Astrocyte of the spinal cord (primary cell): Measurements from ENCODE around the gene CGNL1.

ENCODE experiments used
- DNase-seq: peaks from one replicate; pipeline ENCODE4 v3.0.0; 2011; ENCODE audit warnings: low read depth, low spot score
- H3K4me3 ChIP-seq: 2 replicates; pipeline ENCODE4 v1.5.1; 2011; ENCODE audit warnings: low read depth, mild to moderate bottlenecking, low read length, moderate library complexity
- in situ Hi-C: cut with HindIII; loops from 2 replicates; pipeline ENCODE4 v1.10.0; 2017; ENCODE audit warnings: low sequenced_read_pairs
- TF ChIP-seq, protein P1 (sequence below): IDR thresholded peaks from 2 replicates; pipeline ENCODE4 v1.5.1; 2012; ENCODE audit warnings: low read depth, mild to moderate bottlenecking, low read length, inconsistent platforms

The CGNL1 gene

DNA sequence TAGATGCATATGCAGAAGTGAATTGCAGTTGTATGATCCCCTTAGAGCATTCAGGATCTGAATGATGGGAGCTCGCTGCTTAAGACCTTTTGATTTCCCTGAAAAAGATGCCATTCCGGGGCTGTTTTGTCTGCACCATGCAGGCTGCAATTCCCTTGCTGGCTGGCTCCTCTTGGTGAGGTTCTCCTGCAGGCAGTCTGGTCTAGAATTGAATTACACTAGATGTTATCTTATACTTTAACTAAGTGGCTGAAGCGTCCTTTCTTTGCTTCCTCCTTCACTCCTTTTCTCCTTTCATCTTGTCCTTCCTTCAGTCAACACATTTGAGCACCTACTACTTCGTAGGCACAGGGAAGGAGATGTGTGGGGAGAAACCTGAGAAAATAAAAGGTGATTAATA lies 196.8 kb downstream of the CGNL1 start:
- in situ Hi-C loops, result no loop called here
- TF ChIP-seq, protein P1, sequence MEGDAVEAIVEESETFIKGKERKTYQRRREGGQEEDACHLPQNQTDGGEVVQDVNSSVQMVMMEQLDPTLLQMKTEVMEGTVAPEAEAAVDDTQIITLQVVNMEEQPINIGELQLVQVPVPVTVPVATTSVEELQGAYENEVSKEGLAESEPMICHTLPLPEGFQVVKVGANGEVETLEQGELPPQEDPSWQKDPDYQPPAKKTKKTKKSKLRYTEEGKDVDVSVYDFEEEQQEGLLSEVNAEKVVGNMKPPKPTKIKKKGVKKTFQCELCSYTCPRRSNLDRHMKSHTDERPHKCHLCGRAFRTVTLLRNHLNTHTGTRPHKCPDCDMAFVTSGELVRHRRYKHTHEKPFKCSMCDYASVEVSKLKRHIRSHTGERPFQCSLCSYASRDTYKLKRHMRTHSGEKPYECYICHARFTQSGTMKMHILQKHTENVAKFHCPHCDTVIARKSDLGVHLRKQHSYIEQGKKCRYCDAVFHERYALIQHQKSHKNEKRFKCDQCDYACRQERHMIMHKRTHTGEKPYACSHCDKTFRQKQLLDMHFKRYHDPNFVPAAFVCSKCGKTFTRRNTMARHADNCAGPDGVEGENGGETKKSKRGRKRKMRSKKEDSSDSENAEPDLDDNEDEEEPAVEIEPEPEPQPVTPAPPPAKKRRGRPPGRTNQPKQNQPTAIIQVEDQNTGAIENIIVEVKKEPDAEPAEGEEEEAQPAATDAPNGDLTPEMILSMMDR, result no peak
- no peak for DNase-seq
- no peak overlapping the region for H3K4me3 ChIP-seq

DNA sequence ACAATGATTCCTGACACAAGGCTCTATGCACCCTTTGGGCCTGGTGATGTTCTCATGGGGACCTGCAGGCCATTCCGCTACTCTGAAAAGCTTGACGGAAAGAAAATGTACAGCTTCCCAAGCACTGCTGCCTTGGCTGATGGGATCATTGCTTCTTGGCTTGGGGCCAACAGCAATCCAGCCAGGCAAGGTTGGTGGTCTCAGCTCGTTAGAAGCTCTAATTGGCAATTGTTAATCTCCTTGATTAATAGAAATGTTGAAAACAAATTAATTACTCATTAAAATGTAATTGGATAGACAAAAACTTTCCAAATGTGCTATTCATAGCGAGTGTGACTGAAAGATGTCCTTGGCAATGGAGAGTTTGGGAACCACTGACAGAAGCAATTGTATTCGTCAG lies 199.1 kb downstream of the CGNL1 start:
- DNase-seq, result no peak
- TF ChIP-seq, protein P1, result no peak
- no peak overlapping the region for H3K4me3 ChIP-seq
- in situ Hi-C loops, result no loop called here

DNA sequence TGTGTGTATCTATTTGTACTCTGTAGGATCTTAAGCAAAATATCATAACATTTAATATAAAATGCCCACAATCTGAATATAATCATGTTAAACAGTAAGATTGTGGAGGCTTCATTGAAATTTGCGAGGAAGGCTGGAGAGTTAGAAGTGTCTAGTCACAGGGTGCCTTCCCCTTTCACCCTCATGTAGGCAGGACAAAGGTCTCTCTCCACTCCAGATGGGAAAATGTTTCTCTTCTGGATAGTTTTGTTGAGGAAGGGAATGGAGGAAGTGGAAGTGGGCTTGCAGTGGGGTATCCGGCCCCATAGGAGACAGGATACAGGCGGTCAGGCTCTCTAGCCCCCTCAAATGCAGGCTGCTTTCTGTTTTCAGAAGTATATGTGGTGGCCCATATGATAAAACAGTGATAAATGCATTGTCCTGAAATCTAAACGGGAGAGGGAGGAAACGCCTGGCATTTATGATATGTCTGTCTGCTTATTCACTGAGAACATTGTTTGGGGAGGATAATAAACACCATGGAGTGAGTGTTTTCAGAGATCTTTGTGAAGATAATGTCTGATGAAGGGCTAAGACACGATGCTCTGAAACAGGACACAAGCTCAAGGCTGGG lies 202.1 kb downstream of the CGNL1 start:
- no peak overlapping the region for H3K4me3 ChIP-seq
- TF ChIP-seq, protein P1, result no peak
- no peak for DNase-seq
- in situ Hi-C loops, result no loop called here

DNA sequence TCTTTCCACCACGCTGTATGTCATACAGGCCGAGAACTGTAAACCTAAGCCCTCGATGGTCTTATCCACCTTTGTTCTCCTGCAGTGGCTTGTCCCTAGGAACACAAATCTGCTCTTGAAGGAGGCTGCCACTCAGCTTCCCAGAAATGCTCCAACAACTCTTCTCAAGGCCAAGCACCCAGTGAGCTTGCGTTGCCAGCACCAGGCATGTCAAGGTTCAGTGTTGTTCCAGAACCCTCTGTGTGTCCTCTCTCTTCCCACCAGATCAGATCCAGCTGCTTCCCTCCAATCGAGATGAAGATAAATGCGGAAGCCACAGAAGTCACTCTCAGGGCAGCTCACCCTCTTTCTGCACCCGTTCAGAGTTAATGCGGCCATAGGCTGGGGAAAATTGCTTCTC lies 204.1 kb downstream of the CGNL1 start:
- TF ChIP-seq, protein P1, result no peak
- no peak overlapping the region for H3K4me3 ChIP-seq
- no peak for DNase-seq
- in situ Hi-C loops, result no loop called here

DNA sequence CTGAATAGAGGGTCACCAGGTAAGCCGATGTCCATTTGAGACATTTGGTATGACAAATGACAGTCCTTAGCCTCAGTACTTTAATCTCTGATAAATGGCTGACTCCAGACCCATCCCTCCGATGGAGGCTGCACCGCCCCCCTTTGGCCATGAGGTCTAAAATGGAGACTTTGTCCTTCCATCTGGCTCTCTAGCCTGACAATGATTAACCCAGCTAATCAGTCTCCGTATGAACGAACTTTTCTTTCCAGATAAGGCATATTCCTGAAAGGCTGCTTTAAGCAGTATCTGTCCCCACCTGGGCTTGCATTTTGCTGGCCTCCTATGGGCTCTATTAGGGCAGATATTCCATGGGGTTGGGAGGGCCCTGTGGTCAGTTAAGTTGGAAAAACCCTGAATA lies 204.6 kb downstream of the CGNL1 start:
- DNase-seq, result no peak
- TF ChIP-seq, protein P1, result no peak
- in situ Hi-C loops, result no loop called here
- H3K4me3 ChIP-seq, result no peak overlapping the region

DNA sequence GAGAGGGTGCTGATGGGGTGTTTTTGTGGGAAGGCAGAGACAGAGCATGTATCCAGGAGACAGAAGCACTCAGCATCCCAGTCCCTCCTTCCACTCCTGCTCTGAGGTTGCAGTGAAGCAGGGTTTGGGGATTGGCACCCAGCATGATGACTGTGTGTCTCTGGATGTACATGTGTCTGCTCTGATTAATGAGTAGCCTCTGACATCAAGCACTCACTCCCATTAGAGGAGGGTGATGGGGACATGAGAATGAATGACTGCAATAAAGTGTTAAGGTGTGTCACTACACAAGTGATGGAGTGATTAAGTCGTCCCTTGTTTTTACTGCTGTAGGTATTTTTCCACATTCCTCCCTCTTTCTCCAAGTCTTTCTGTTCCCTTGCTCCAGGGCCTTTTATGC lies 205.8 kb downstream of the CGNL1 start:
- in situ Hi-C loops, result no loop called here
- TF ChIP-seq, protein P1, result no peak
- no peak overlapping the region for H3K4me3 ChIP-seq
- DNase-seq, result no peak

DNA sequence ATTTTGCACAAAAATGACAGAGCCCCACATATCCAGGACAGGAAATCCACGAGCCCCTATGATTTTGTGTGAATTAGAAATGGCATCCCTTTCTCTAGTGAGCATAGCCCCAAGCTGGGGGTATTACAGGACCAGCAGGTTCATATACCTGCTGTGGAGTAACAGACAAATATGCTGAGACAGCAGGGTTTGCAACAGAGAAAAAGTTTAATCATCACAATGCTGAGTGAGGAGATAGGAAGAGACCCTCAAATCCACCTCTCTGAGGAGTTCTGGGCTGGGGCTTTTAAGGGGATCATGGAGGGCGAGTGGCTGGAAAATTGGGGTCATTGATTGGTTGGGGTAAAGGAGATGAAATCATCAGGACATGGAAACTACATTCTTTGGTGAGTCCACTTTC lies 207.0 kb downstream of the CGNL1 start:
- H3K4me3 ChIP-seq, result no peak overlapping the region

More for the DNA sequence above, 207.0 kb downstream of the CGNL1 start:
- TF ChIP-seq, protein P1, result no peak
- in situ Hi-C loops, result no loop called here
- DNase-seq, result no peak
